ENCODE data around the gene CD52. TPM values are rescaled to one million over a fixed set of nuclear protein-coding genes. Genes with fewer than 3 reads are reported as not detected.

Gene CD52
- total and polyA plus RNA-seq, 2 donors (not counting 3 experiments of a cell fraction or from before 2014, with no cell fraction given): not detected

GRCh38 chr1:26337625-26338024 lies 19.9 kb downstream of the CD52 start:
- Histone ChIP-seq H3K4me2 (ENCODE audit: insufficient read depth, low read length) (no peak overlapping the region), H3K9me3 (replicated peaks; ENCODE audit: control insufficient read depth, insufficient read depth, low read length) (no peaks in the 10 kb centered on the region), H4K20me1 (replicated peaks; ENCODE audit: control insufficient read depth, extremely low read depth, insufficient read depth, low read length) (no peaks in the 10 kb centered on the region), H3K27me3 (ENCODE audit: control insufficient read depth in 2 of 2, insufficient read depth in 2 of 2, low read length in 2 of 2) (peaks cover 1 to 4% of the 10 kb centered on the region in 2 experiments), H3K9ac (replicated peaks; ENCODE audit: extremely low read depth, insufficient read depth, low read length) (no peak overlapping the region), H3K27ac (ENCODE audit: insufficient read depth, low read depth, low read length) (no peak overlapping the region), H3K4me1 (ENCODE audit: control insufficient read depth, extremely low read depth, insufficient read depth, low read length) (peaks cover 7% of the 10 kb centered on the region), H3K79me2 (ENCODE audit: control insufficient read depth, insufficient read depth, low read length) (no peaks in the 10 kb centered on the region), H3K9me1 (replicated peaks; ENCODE audit: control insufficient read depth, extremely low read depth, insufficient read depth, low read length) (no peaks in the 10 kb centered on the region), H3K4me3 (replicated peaks in 1 of 3; ENCODE audit: insufficient read depth in 1 of 3, low read depth in 1 of 3, low read length in 3 of 3) (no peak overlapping the region), H3K36me3 (ENCODE audit: control insufficient read depth in 2 of 2, extremely low read depth in 1 of 2, insufficient read depth in 2 of 2, low read length in 2 of 2) (no peaks in the 10 kb centered on the region), H2AFZ (ENCODE audit: low read depth, low read length) (no peak overlapping the region)
- ChIA-PET POLR2A (no interaction called here), CTCF (interaction anchor here (0.6 to 1.5 kb wide), 4 partner anchors 9 to 163 kb away, joined by 3 to 4 read pairs (median 3); no protein-coding TSS in a partner anchor)
- intact Hi-C loops (cut with micrococcal nuclease): no loop called here
- DNase-seq (ENCODE audit: low read depth, low spot score) (no peak), FAIRE-seq (no peak)
- TF ChIP-seq CTCF (IDR thresholded peaks at IDR 0.05; ENCODE audit: extremely low read depth in 1 of 2, insufficient read depth in 1 of 2, low read depth in 1 of 2, low read length in 2 of 2): no peak
- no peak for TF ChIP-seq MYC (IDR thresholded peaks at IDR 0.05; ENCODE audit: low read depth, low read length)
- TF ChIP-seq JUN (IDR thresholded peaks at IDR 0.05; ENCODE audit: borderline replicate concordance, insufficient read depth, insufficient read length, low read depth): no peak
- no peak for TF ChIP-seq GATA2 (IDR thresholded peaks at IDR 0.05; ENCODE audit: insufficient read depth, insufficient read length, low read depth, low read length)
- no peak for TF ChIP-seq POLR2A (IDR thresholded peaks at IDR 0.05; ENCODE audit: low read depth, low read length)
- dilution Hi-C loops (cut with MboI; ENCODE audit: extremely low pct_ligation_motif_present, low sequenced_read_pairs): no loop called here
- BruUV-seq (replicated peaks): no TSS peak

GRCh38 chr1:26338670-26339069 lies 20.9 kb downstream of the CD52 start:
- H4K20me1 ChIP-seq (replicated peaks; ENCODE audit: control insufficient read depth, extremely low read depth, insufficient read depth, low read length): no peaks in the 10 kb centered on the region
- no peaks in the 10 kb centered on the region for H3K79me2 ChIP-seq (ENCODE audit: control insufficient read depth, insufficient read depth, low read length)
- no peak overlapping the region for H3K9ac ChIP-seq (replicated peaks; ENCODE audit: extremely low read depth, insufficient read depth, low read length)
- H3K27me3 ChIP-seq (ENCODE audit: control insufficient read depth in 2 of 2, insufficient read depth in 2 of 2, low read length in 2 of 2): peaks cover 1 to 4% of the 10 kb centered on the region in 2 experiments
- H3K4me2 ChIP-seq (ENCODE audit: insufficient read depth, low read length): no peak overlapping the region
- FAIRE-seq: no peak
- H3K36me3 ChIP-seq (ENCODE audit: control insufficient read depth in 2 of 2, extremely low read depth in 1 of 2, insufficient read depth in 2 of 2, low read length in 2 of 2): no peaks in the 10 kb centered on the region
- no peak overlapping the region for H3K27ac ChIP-seq (ENCODE audit: insufficient read depth, low read depth, low read length)
- no peaks in the 10 kb centered on the region for H3K9me3 ChIP-seq (replicated peaks; ENCODE audit: control insufficient read depth, insufficient read depth, low read length)
- H3K4me3 ChIP-seq (replicated peaks in 1 of 3; ENCODE audit: insufficient read depth in 1 of 3, low read depth in 1 of 3, low read length in 3 of 3): no peak overlapping the region
- intact Hi-C loops (cut with micrococcal nuclease): no loop called here
- ChIA-PET POLR2A (interaction anchor here (0.5 kb wide), 1 partner anchor 52 kb away, joined by 4 read pairs; no protein-coding TSS in a partner anchor), CTCF (interaction anchor here (1.0 to 1.5 kb wide), 5 partner anchors 10 to 26 kb away, joined by 3 to 5 read pairs (median 3); no protein-coding TSS in a partner anchor)
- dilution Hi-C loops (cut with MboI; ENCODE audit: extremely low pct_ligation_motif_present, low sequenced_read_pairs): no loop called here
- DNase-seq (ENCODE audit: low read depth, low spot score): no peak
- no peak overlapping the region for H2AFZ ChIP-seq (ENCODE audit: low read depth, low read length)
- H3K4me1 ChIP-seq (ENCODE audit: control insufficient read depth, extremely low read depth, insufficient read depth, low read length): peaks cover 7% of the 10 kb centered on the region
- H3K9me1 ChIP-seq (replicated peaks; ENCODE audit: control insufficient read depth, extremely low read depth, insufficient read depth, low read length): no peaks in the 10 kb centered on the region
- no TSS peak for BruUV-seq (replicated peaks)
- TF ChIP-seq MYC (IDR thresholded peaks at IDR 0.05; ENCODE audit: low read depth, low read length) (no peak), POLR2A (IDR thresholded peaks at IDR 0.05; ENCODE audit: low read depth, low read length) (no peak), EZH2 (IDR thresholded peaks at IDR 0.05; ENCODE audit: borderline replicate concordance, low read depth, low read length, severe bottlenecking) (no peak), CTCF (IDR thresholded peaks at IDR 0.05; ENCODE audit: extremely low read depth in 1 of 2, insufficient read depth in 1 of 2, low read depth in 1 of 2, low read length in 2 of 2) (no peak)
